HG03469 (cell line): ENCODE data around the gene SNRPA1.
"Not testable (repeated sequence)": the region's sequence is repeated elsewhere in the genome, so short reads cannot be mapped to it uniquely, and the experiment has no call there.

Experiments
- ATAC-seq: cut with Tn5 transposase; IDR thresholded peaks from one replicate; pipeline ENCODE4 v1.9.1; 2021; ENCODE audit warnings: mild to moderate bottlenecking, moderate library complexity, moderate number of reproducible peaks; ENCODE audit not compliant: unreplicated experiment

The SNRPA1 gene

GRCh38 chr15:101296418-101297405 lies 1.7 kb upstream of the SNRPA1 start:
- no peak for ATAC-seq

GRCh38 chr15:101295607-101296161 lies 636 bp upstream of the SNRPA1 start:
- ATAC-seq, result no peak

GRCh38 chr15:101293122-101293521 lies 1.9 kb downstream of the SNRPA1 start:
- no peak for ATAC-seq

- no peak for ATAC-seq
Measured at GRCh38 chr15:101288905-101289513, 6.0 kb downstream of the SNRPA1 start.

- not testable (repeated sequence) for ATAC-seq
Measured at GRCh38 chr15:101287342-101287741, 7.7 kb downstream of the SNRPA1 start.

- no peak for ATAC-seq
Measured at GRCh38 chr15:101286471-101287114, 8.5 kb downstream of the SNRPA1 start.

- no peak for ATAC-seq
Measured at GRCh38 chr15:101283931-101284330, 11.1 kb downstream of the SNRPA1 start.

- ATAC-seq, result no peak
Measured at GRCh38 chr15:101280007-101280406, 15.0 kb downstream of the SNRPA1 start.

GRCh38 chr15:101277943-101278564 lies 17.0 kb downstream of the SNRPA1 start:
- ATAC-seq, result no peak

GRCh38 chr15:101277038-101277822 lies 17.8 kb downstream of the SNRPA1 start, which contains the start of gene SELENOS:
Gene SELENOS (minus strand): TSS chr15:101277485. CDS start chr15:101277417, 68 bp downstream.
- peak; percentile 74 for ATAC-seq

GRCh38 chr15:101276501-101277037 lies 18.5 kb downstream of the SNRPA1 start:
- ATAC-seq, result peak; percentile 35

GRCh38 chr15:101275018-101275417 lies 20.0 kb downstream of the SNRPA1 start:
- ATAC-seq, result no peak

GRCh38 chr15:101273534-101273933 lies 21.5 kb downstream of the SNRPA1 start:
- ATAC-seq, result no peak

GRCh38 chr15:101272584-101272983 lies 22.5 kb downstream of the SNRPA1 start:
- no peak for ATAC-seq

- no peak for ATAC-seq
Measured at GRCh38 chr15:101269479-101270223, 25.4 kb downstream of the SNRPA1 start.

- ATAC-seq, result no peak
Measured at GRCh38 chr15:101267320-101268104, 27.5 kb downstream of the SNRPA1 start.

GRCh38 chr15:101266787-101267186 lies 28.3 kb downstream of the SNRPA1 start:
- no peak for ATAC-seq

GRCh38 chr15:101266034-101266433 lies 29.0 kb downstream of the SNRPA1 start:
- ATAC-seq, result no peak
